Upper lobe of left lung (tissue), 4 donors: ENCODE results near the gene CNTNAP1.

Experiments
- POLR2A ChIP-seq, 4 donors: fragments of 450-650 bp; IDR thresholded peaks; one replicate each; pipeline ENCODE4 v1.5.1; 2016 to 2017; ENCODE audit warnings: antibody characterized with exemption in 4 of 4, mild to moderate bottlenecking in 2 of 4
- POLR2AphosphoS5 ChIP-seq, 2 donors: sonication (generic); formaldehyde crosslinking; IDR thresholded peaks; one replicate each; pipeline ENCODE4 v1.5.1; 2017; ENCODE audit warnings: antibody characterized with exemption in 2 of 2
- TF ChIP-seq, protein P1 (sequence below), 6 experiments: fragments of 450-650 bp in 4 of 6; fragments of 200-600 bp in 2 of 6; sonication (generic) in 2 of 6; IDR thresholded peaks; one replicate each; pipeline ENCODE4 v1.5.1; 2016 to 2019; ENCODE audit warnings: antibody characterized with exemption in 6 of 6

- TF ChIP-seq, protein P1, sequence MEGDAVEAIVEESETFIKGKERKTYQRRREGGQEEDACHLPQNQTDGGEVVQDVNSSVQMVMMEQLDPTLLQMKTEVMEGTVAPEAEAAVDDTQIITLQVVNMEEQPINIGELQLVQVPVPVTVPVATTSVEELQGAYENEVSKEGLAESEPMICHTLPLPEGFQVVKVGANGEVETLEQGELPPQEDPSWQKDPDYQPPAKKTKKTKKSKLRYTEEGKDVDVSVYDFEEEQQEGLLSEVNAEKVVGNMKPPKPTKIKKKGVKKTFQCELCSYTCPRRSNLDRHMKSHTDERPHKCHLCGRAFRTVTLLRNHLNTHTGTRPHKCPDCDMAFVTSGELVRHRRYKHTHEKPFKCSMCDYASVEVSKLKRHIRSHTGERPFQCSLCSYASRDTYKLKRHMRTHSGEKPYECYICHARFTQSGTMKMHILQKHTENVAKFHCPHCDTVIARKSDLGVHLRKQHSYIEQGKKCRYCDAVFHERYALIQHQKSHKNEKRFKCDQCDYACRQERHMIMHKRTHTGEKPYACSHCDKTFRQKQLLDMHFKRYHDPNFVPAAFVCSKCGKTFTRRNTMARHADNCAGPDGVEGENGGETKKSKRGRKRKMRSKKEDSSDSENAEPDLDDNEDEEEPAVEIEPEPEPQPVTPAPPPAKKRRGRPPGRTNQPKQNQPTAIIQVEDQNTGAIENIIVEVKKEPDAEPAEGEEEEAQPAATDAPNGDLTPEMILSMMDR (IDR thresholded peaks at IDR 0.05) = no peak
- TF ChIP-seq POLR2AphosphoS5 (IDR thresholded peaks at IDR 0.05) (no peak), POLR2A (IDR thresholded peaks at IDR 0.05) (no peak)
These were observed 34.6 kb upstream of the CNTNAP1 start for GRCh38 chr17:42647778-42648177.
